ENCODE measurements around the gene RHOB.
"Not testable (repeated sequence)": the region's sequence is repeated elsewhere in the genome, so short reads cannot be mapped to it uniquely, and the experiment has no call there.

The RHOB gene

DNA sequence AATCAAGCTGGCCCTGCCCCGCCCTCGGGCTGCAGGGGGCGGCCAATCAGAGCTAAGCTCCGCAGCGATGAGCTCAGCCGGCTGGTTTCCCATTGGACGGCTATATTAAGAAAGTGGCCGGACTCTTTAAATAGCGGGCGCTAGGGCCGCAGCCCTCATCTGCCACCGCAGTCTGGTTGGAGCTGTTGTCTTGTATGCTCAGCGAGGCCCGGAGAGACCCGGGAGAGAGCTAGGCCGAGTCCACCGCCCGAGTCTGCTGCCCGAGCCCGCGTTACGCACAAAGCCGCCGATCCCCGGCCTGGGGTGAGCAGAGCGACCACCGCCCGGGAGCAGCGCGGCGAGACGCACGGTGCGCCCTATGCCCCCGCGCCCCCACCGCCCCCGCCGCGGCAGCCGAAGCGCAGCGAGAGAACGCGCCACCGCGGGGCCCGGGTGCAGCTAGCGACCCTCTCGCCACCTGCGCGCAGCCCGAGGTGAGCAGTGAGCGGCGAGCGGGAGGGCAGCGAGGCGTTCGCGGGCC lies at the start of gene RHOB:
TSS of gene RHOB (plus strand) at position 158 of the 520 bp plus-strand sequence. CDS start 392 bp downstream, outside the sequence.
- DNase-seq (ENCODE audit: extremely low read depth in 1 of 2, low read depth in 1 of 2): peak; percentile 69 to 72

DNA sequence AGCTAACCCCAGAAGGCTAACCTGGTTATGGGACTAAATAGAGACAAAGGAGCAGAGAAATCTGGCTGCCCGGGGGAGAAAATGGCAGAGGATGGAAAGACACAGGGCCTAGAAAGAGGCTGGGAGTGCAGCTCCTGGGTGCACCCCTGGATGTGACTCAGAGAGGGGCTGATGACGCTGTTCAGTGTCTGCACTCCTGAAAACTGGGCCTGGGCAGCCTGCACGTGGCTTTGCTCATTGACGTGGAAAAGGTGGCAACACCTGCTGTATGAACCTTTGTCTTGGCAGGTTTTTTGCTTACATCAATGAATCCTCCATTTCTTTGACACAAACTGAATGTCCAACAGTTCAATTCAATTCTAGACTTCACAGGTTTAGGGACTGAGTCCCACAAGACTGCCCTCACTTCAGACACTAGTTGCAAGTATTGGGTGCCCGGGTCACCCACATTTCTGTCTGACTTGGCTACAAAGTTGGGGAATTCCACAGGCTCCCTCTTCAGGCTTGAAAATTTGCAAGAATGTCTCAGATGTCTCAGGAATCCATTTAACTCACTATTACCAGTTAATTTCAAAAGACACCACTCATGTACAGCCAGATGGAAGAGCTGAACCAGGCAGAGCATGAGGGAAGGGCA lies 48.9 kb upstream of the RHOB start:
- no peak for DNase-seq (ENCODE audit: extremely low read depth in 1 of 2, low read depth in 1 of 2)

DNA sequence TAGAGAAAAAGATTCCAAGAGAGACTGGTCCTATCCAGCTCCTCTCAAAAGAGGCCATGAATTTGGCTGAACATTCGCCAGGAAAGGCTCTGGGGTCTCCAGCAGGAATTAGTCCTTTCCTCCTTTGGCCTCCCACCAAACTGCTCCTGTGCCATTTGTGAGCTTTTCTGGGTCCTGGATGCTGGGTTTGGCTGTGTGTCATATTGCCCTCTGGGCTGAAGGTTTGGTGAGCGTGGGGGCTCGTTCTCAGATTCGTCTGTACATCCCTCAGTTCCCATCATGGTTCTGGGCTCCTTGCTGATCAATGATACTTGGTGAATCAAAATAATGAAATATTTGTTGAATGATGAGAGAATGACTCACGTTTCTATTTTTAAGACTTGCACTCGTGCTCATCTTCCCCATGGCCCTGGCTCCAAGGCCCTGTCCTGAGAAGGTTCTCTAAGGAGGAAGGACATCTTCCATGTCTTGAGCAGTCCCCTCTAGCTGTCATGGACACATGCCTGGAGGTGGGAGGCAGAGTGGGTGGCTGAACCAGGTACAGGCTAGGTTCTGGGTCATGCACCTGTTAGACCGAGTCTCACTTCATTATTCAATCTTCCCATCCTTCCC lies 47.8 kb upstream of the RHOB start:
- DNase-seq (ENCODE audit: extremely low read depth in 1 of 2, low read depth in 1 of 2): no peak

DNA sequence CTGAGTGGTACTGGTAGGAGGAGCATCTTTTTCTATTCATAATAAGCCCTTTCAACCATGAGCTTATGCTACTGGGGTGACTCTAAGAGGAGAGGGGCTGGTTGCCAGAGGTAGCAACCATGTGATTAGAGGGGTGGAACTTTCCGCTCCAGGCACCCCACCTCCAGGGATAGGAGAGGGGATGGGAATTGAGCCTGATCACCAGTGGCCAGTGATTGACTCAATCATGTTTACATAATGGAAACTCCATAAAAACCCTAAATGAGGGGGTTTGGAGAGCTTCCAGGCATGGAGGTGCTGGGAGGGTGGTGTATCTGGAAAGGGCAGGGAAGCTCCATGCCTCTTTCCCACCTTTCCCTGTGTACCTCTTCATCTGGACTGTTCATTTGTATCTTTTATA lies 46.6 kb upstream of the RHOB start:
- no peak for DNase-seq (ENCODE audit: extremely low read depth in 1 of 2, low read depth in 1 of 2)

DNA sequence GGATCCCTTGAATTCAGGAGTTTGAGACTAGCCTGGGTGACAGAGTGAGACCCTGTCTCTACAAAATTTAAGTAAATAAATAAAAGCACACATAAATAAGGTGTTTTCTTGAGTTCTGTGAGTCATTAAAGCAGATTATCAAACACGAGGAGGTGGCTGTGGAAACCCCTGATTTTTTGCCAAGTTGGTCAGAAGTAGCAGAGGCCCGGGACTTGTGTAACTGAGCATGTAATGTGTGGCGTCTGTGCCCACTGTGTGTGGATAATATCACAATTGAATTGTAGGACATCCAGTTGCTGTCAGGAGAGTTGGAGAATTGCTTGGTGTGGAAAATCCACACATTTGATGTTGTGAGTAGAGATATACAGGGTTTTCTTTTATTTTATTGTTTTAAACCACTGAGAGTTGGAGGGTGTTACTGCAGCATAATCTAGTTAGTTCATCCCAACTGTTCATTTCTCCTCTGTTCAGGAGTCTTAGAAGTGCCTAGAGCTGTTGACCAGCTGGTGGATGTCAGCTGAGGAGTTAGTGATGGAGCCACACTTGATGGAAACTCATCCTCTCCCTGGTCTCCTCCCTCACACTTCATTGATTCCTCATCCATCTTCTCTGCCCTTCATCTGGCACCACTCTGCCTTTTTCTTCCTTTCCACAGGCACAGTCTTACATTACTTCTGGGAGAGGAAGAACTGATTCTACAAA lies 45.9 kb upstream of the RHOB start:
- no peak for DNase-seq (ENCODE audit: extremely low read depth in 1 of 2, low read depth in 1 of 2)

DNA sequence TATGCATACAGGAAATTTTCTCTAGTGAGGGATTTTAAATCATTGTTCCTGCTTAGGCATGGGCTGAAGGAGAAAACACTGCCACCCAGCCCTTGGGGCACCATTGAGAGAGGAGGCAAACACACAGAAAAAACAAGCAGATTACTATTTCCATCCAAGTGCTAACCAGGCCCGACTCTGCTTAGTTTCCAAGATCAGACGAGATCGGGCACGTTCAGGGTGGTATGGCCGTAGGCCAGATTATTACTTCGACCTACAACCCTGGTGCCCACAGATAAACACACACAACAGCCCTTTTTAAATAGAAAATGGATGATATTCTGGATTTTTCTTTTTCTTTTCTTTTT lies 45.4 kb upstream of the RHOB start:
- no peak for DNase-seq (ENCODE audit: extremely low read depth in 1 of 2, low read depth in 1 of 2)

DNA sequence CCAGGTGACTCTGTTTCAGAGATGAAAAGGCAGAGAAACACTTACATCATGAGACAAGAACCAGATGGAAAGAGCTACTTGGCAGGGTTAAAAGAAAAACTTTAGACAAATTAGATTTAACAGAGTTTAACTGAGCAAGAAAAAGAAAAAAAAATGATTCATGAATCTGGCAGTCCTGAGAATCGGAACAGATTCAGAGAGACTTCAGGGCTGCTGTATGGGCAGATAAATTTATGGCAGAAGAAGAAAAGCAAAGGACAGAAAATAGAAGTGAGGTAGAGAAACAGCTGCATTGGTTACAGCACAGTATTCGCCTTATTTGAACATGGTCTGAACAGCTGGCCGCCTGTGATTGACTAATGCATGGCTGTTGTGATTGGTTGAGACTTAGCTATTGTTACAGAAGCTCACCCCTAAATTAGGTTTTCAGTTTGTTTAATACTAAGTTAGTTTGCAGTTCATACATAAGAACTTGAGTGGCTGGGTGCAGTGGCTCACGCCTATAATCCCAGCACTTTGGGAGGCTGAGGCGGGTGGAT lies 43.0 kb upstream of the RHOB start:
- no peak for DNase-seq (ENCODE audit: extremely low read depth in 1 of 2, low read depth in 1 of 2)

DNA sequence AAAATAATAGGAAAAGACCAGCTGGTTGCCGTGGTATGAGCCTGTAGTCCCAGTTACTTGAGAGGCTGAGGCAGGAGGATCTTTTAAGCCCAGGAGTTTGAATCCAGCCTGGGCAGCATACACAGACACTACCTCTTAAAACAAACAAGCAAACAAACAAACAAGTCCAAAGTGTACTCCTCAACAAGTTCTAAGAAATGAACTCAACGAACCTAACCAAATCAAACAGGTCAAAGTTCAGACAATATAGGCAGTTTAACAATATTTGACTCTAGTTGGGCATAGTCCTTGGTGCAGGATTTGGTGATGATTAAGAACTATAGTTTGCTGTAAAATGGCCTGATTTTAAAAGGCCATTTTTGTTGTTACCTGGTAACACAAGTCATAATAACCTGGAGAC lies 41.9 kb upstream of the RHOB start:
- no peak for DNase-seq (ENCODE audit: extremely low read depth in 1 of 2, low read depth in 1 of 2)

DNA sequence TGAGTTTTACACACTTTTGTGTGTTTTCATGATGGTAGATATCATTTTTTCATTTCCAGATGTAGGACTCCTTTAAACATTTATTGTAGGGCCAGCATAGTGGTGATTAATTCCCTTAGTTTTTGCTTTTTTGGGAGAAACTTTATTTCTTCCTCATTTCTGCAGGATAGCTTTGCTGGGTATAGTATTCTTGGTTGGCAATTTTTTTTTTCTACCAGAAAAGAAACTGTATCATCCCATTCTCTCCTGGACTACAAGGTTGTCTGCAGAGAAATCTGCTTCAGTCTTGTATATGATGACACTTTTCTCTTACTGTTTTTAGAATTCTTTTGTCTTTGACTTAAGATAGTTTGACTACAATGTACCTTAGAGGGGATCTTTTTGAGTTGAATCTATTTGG lies 37.8 kb upstream of the RHOB start:
- DNase-seq (ENCODE audit: extremely low read depth in 1 of 2, low read depth in 1 of 2): no peak

DNA sequence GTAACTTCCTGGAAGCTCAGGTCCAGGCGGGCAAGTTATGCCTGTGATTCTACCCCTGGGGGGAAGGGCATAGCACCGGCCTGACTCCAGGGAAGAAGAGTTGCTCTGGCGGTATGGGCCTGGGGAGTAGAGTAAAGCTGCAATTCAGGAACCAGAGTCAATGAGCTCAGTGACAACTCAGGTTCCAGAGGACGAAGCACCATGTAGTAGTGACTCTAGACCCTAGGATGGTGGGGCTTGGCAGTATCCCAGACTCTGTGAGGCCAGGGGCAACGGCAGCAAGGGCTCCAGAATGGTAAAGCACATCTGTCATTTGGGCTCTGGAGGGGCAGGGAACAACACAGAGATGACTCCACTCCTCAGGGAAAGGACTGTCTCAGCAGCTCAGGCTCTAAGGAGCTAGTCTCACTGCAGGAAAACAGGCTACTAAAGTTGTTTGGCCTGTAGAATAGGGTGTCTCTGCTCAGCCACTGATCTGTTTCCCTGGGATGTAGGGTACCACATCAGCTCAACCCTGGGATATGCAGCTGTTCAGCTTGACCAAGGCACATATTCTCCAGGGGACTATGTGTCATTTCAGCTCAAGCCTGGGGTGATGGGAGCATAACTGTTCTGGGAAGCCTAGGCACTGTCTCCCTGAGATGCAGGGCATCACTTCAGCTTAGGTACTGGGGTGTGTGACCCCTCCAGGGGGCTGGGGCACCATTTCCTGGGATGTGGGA lies 36.2 kb upstream of the RHOB start:
- DNase-seq (ENCODE audit: extremely low read depth in 1 of 2, low read depth in 1 of 2): no peak

DNA sequence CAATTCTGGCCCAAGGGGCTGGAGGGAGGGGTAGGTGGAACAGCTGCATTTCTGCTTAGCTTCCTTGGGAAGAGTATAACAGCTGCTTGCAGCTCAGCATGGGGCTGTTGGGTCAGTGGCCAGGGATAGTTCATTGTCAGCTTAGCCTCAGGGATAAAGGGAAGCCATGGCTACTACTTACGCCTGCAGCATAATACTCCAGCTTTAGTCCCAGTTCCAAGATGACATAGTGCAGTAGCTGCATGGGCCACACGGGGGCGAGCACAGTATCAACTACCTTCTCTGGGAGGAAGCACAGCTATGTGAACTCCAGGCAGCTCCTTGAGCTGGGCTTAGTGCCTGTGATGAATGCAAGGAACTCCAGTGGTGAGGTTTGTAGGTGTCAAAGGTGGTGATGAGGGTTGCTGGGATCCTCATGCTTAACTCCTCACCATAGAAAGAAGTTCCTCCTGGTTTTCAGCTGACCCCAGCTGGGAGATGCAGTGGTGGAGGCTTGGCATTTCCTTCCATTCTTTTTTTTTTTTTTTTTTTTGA lies 35.4 kb upstream of the RHOB start:
- DNase-seq (ENCODE audit: extremely low read depth in 1 of 2, low read depth in 1 of 2): peak; percentile 32 to 59

DNA sequence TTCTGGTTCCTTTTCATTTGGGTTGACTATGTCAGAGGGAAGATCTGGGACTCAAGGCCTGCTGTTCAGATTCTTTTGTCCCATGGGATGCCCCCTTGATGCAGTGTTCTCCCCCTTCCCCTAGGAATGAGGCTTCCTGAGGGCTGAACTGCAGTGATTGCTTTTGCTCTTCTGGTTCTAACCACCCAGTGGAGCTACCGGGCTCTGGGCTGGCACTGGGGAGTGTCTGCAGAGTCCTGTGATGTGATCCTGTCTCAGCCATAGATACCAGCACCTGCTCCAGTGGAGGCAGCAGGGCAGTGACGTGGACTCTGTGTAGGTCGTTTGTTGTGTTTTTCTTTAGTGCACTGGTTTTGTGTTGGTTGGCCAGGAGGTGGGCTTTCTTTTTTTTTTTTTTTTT lies 32.1 kb upstream of the RHOB start:
- DNase-seq (ENCODE audit: extremely low read depth in 1 of 2, low read depth in 1 of 2): no peak

DNA sequence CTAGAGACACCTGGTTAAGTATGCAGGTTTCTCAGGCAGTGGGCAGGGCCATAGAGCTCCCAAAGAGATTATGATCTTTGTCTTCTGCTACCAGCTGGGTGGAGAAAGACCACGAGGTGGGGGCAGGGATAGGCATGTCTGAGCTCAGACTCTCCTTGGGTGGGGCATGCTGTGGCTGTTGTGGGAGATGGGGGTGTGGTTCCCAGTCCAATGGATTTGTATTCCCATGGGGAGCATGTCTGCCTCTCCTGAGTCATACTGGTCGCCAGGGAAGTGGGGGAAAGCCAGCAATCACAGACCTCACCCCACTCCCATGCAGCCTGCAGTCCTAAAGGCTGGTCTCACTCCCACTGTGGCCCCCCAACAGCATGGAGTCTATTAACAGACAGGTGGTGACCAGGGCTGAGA lies 31.4 kb upstream of the RHOB start:
- no peak for DNase-seq (ENCODE audit: extremely low read depth in 1 of 2, low read depth in 1 of 2)

DNA sequence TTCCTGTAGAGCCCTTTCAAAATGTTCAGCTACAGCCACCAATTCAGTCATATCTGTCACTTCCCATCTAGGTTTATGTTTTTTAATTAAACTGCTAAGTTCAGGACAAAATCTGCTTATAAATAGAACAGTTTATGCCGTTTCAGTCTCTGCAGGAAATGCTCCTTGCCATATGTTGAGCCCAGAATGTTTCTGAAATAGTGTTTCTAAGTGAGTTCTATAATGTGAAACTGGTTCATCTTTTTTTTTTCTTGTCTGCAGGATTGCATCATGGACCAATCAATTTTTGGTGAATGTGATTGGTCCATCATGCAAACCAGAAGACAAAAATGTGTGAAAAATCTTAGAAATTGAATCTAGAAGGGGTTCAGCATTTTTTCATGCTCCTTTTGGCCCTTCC lies 30.2 kb upstream of the RHOB start:
- no peak for DNase-seq (ENCODE audit: extremely low read depth in 1 of 2, low read depth in 1 of 2)

DNA sequence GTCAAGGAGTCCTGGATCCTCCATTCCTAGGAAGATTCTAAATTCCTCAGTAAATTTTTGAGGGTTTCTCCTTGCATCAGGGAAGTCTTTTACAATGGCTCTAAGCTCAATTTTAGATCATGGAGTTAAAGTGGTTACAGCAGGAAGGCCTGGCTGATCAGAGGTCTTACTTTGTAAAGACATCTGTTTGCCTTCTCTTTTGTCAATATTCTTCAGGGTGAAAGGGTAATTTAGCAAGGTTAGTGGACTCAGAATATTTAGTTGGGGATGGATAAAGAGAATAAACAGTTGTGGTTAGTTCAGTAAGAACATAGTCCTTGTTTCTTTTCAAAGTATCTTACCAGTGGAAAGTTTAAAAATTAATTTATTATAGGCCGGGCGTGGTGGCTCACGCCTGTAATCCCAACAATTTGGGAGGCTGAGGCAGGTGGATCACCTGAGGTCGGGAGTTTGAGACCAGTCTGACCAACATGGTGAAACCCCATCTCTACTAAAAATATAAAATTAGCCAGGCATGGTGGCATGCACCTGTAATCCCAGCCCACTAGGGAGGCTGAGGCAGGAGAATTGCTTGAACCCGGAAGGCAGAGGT lies 29.5 kb upstream of the RHOB start:
- DNase-seq (ENCODE audit: extremely low read depth in 1 of 2, low read depth in 1 of 2): not testable (repeated sequence)

DNA sequence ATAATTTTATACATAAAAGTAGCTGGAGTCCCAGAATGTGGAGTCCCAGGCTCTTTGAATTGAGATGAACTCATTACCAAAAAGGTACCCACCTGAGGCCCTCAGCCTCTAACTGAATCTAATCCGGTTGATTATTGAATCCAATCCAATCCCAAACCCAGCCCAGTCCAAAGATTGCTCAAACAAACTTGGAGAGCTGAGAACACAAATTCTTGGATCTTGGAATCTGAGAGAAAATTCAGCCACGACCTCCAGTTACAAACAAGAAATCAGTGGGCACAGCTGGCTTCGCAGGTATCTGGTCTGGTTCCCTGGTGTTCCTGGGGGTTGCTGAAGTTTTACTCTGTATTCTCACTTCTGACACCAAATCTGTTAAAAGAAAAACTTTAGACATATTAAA lies 28.4 kb upstream of the RHOB start:
- DNase-seq (ENCODE audit: extremely low read depth in 1 of 2, low read depth in 1 of 2): no peak

DNA sequence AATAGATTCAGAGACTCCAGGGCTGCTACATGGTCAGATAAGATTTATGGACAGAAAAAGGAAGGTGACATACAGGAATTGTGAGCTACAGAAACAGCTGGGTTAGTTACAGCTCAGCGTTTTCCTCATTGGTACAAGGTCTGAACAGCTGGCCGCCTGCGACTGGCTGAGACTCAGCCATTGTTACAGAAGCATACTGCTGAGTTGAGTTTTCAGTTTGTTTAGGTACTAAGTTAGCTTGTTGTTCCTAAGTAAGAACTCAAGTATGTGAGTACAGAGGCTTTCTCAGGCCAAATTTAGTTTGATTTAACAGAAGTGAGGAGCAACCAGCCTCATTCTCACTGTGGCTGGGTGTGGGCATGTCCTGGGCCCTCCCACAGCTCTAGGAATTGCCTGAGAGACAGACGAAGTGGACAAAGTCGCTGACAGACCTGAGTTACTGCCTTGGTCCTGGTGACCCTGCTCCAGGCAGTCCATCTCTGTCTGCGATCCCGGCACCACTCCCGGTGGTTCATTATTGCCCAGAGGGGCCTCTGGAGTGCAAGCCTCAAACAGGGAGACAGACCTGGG lies 27.8 kb upstream of the RHOB start:
- no peak for DNase-seq (ENCODE audit: extremely low read depth in 1 of 2, low read depth in 1 of 2)

DNA sequence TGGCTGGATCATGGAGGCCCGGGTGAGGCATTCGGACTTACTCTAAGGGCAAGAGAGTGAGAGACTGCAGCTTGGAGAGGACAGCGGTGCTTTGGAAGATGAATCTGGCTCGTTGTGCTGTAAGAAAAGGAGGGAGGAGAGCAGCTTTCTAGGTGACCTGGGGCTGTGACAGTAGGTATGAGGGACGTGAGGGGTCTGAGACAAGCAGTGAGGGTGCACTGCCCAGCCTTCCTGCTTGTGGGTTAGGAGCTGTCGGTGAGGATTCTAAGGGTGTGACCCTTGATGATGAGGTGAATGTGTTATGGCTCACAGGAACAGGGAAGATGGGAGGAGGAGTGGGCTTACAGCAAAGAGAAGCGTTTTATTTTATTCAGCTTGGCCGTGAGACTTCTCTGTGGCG lies 27.1 kb upstream of the RHOB start:
- no peak for DNase-seq (ENCODE audit: extremely low read depth in 1 of 2, low read depth in 1 of 2)

DNA sequence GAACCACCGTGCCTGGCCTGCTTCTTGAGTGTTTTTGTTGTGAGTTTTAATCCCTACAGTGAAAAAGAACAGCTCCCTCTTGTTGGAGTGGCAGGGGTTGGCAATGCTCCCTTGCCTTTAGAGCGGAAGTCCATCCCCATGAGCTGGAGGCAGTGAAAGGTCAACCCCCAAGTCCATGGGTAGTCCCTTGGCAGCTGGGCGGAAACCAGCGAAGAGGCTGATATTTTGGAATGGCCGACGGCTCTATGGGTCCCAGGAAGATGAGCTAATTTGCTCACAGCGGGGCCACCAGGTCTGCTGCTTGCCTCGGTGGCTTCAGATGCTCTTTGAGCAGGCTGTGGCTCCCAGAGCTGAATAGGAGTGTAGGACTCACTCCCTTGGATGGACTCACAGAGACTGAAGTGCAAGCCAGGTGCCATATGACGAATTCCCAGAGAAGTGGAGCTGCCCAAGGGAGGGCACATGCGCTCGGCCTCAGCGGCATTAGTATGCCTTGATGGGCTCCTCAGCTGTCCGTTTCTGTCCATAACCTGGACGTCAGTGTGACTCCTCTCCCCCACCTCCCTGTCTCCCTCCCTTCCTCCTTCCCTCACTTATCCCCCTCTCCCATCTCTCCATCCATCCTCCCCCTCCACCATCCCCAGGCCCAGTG lies 25.4 kb upstream of the RHOB start:
- no peak for DNase-seq (ENCODE audit: extremely low read depth in 1 of 2, low read depth in 1 of 2)

DNA sequence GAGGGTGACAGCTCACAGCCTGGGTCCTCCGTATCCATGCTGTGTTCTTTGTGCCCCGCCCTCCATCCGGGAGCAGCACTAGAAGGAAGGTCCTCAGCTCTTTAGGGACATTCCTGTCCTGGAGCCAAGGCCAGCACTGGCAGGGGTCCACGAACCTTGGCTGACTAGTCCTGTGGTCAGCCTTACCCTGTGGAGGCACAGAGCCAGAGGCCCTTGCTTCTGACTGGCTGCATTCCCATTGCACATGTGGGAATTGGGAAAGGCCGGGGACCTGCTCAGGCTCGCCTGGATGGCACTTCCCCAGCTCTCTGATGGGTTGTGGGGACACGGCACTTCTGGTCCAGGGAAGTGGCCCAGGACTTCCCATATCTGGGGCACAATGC lies 24.9 kb upstream of the RHOB start:
- no peak for DNase-seq (ENCODE audit: extremely low read depth in 1 of 2, low read depth in 1 of 2)

Data from activated CD8-positive, alpha-beta memory T cell treated with anti-CD3 and anti-CD28 coated beads for 1 hour (primary cell).